Mesothelial cell of epicardium (in vitro differentiated cells): ENCODE results near the gene TMEM87A. TPM values are rescaled to one million over a fixed set of nuclear protein-coding genes. Genes with fewer than 3 reads are reported as not detected.

Source experiments
- DNase-seq, 2 experiments: peaks; one replicate each; pipeline ENCODE4 v3.0.0; 2021; ENCODE audit warnings: low spot score in 2 of 2; ENCODE audit not compliant: unreplicated experiment in 2 of 2
- H3K27ac Mint-ChIP-seq: 2 replicates; pipeline ENCODE4 v1.8.0; 2021; ENCODE audit warnings: mixed read lengths
- H3K27me3 Mint-ChIP-seq: 2 replicates; pipeline ENCODE4 v1.8.0; 2021; ENCODE audit warnings: low read depth, mixed read lengths
- H3K36me3 Mint-ChIP-seq: 2 replicates; pipeline ENCODE4 v1.8.0; 2021; ENCODE audit warnings: mixed read lengths
- H3K4me1 Mint-ChIP-seq: 2 replicates; pipeline ENCODE4 v1.8.0; 2021; ENCODE audit warnings: mixed read lengths
- H3K4me3 Mint-ChIP-seq: 2 replicates; pipeline ENCODE4 v1.8.0; 2021; ENCODE audit warnings: mild to moderate bottlenecking, moderate library complexity, mixed read lengths
- H3K9me3 Mint-ChIP-seq: 2 replicates; pipeline ENCODE4 v1.8.0; 2021; ENCODE audit warnings: mixed read lengths
- total RNA-seq: library from RNA; stranded (reverse); gene quantifications from 3 replicates; pipeline ENCODE4 v1.2.1, GENCODE V29; 2021
- TF ChIP-seq, protein P1 (sequence below): fragments of 200-600 bp; sonication (generic); IDR thresholded peaks from one replicate; pipeline ENCODE4 v1.5.0; 2021; ENCODE audit warnings: antibody characterized with exemption; ENCODE audit not compliant: unreplicated experiment

Gene TMEM87A
- total RNA-seq, 1 donor from 2014 or later: 56.1 TPM

- H3K27ac Mint-ChIP-seq: no peak overlapping the region
- H3K27me3 Mint-ChIP-seq: no peaks in the 10 kb centered on the region
- no peak overlapping the region for H3K4me3 Mint-ChIP-seq
- H3K9me3 Mint-ChIP-seq: no peaks in the 10 kb centered on the region
- no peak for DNase-seq
- H3K36me3 Mint-ChIP-seq: peaks cover 38% of the 10 kb centered on the region
- TF ChIP-seq, protein P1, sequence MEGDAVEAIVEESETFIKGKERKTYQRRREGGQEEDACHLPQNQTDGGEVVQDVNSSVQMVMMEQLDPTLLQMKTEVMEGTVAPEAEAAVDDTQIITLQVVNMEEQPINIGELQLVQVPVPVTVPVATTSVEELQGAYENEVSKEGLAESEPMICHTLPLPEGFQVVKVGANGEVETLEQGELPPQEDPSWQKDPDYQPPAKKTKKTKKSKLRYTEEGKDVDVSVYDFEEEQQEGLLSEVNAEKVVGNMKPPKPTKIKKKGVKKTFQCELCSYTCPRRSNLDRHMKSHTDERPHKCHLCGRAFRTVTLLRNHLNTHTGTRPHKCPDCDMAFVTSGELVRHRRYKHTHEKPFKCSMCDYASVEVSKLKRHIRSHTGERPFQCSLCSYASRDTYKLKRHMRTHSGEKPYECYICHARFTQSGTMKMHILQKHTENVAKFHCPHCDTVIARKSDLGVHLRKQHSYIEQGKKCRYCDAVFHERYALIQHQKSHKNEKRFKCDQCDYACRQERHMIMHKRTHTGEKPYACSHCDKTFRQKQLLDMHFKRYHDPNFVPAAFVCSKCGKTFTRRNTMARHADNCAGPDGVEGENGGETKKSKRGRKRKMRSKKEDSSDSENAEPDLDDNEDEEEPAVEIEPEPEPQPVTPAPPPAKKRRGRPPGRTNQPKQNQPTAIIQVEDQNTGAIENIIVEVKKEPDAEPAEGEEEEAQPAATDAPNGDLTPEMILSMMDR: no peak
- H3K4me1 Mint-ChIP-seq: no peaks in the 10 kb centered on the region
These were observed 95.2 kb downstream of the TMEM87A start for GRCh38 chr15:42178056-42178455.

- Mint-ChIP-seq H3K27ac (no peak overlapping the region), H3K4me3 (no peak overlapping the region), H3K27me3 (no peaks in the 10 kb centered on the region), H3K9me3 (no peaks in the 10 kb centered on the region), H3K36me3 (peaks cover 45% of the 10 kb centered on the region), H3K4me1 (no peaks in the 10 kb centered on the region)
- DNase-seq: no peak
- TF ChIP-seq, protein P1: no peak
These were observed 97.6 kb downstream of the TMEM87A start for GRCh38 chr15:42175671-42176070.

GRCh38 chr15:42172475-42172874, 100.8 kb downstream of the TMEM87A start:
- TF ChIP-seq, protein P1: no peak
- no peak overlapping the region for H3K4me3 Mint-ChIP-seq
- H3K27ac Mint-ChIP-seq: no peak overlapping the region
- no peak for DNase-seq
- peaks cover 48% of the 10 kb centered on the region for H3K36me3 Mint-ChIP-seq
- H3K9me3 Mint-ChIP-seq: no peaks in the 10 kb centered on the region
- no peaks in the 10 kb centered on the region for H3K4me1 Mint-ChIP-seq
- H3K27me3 Mint-ChIP-seq: no peaks in the 10 kb centered on the region

DNA sequence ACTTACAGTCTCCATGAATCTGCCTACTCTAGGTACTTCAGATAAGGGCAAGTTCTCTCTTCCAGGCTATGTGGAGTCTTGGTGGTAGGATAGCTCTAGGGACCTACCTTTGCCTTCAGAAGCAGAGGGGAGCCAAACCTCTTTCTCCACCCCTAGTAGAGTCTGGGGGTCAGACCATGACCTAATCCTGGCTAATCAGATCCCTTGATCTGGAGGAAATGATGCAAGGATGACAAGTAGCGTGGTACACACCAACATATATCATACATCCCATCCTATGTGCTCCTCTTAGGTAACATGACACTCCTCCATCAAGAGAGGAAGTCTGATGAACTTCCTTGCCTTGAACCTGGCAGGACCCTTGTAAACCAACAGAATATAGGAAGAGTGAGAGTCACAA, 101.4 kb downstream of the TMEM87A start:
- Mint-ChIP-seq H3K9me3 (no peaks in the 10 kb centered on the region), H3K27me3 (no peaks in the 10 kb centered on the region), H3K4me3 (no peak overlapping the region), H3K36me3 (peaks cover 48% of the 10 kb centered on the region), H3K4me1 (no peaks in the 10 kb centered on the region), H3K27ac (no peak overlapping the region)
- no peak for DNase-seq
- TF ChIP-seq, protein P1: no peak

- Mint-ChIP-seq H3K4me1 (no peaks in the 10 kb centered on the region), H3K9me3 (no peaks in the 10 kb centered on the region), H3K27me3 (no peaks in the 10 kb centered on the region), H3K4me3 (no peak overlapping the region), H3K27ac (no peak overlapping the region), H3K36me3 (peaks cover 50% of the 10 kb centered on the region)
- TF ChIP-seq, protein P1: no peak
- DNase-seq: no peak
These were observed 102.1 kb downstream of the TMEM87A start for GRCh38 chr15:42171122-42171521.
